Fibroblast of skin of left quadriceps (primary cell): ENCODE results near the gene RGS4.
A peak's percentile ranks its signal among the peaks of the same experiment; 100 is the strongest.

Source experiments
- DNase-seq, 2 experiments: peaks; one replicate each; pipeline ENCODE4 v3.0.0-alpha.2; 2013; ENCODE audit warnings: low read depth in 2 of 2

The RGS4 gene

DNA sequence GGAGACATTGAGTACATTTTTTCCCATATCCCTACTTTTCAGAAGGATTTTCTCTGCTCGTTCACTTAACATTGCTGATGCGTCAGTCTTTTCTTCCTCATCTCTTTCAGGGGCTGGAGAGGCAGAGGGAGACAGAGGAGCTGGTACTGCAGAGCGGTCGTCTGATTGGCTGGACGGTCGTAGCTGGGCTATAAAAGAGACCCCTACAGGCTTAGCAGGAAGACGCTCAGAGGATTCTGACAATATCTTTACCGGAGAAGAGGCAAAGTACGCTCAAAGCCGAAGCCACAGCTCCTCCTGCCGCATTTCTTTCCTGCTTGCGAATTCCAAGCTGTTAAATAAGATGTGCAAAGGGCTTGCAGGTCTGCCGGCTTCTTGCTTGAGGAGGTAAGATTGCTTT, at the start of gene RGS4:
Gene RGS4, plus strand, starts transcription at position 220 of the 400 bp plus-strand sequence. Its CDS starts 124 bp downstream, at position 344.
- peak; percentile 92 for DNase-seq

DNA sequence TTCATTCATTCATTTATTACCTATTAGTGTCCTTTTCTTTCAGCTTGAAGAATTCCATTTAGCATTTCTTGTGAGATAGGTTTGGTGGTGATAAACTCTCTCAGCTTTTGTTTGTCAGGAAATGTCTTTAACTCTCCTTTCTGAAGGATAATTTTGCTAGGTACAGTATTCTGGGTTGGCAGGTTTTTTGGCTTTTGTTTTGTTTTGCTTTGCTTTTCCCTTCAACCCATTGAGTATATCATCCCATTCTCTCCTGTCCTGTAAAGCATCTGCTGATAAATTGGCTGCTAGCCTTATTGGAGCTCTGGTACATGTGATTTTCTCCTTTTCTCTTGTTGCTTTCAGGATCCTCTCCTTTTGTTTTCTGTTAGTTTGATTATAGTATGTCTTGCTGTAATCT, 47.0 kb upstream of the RGS4 start:
- DNase-seq: no peak

DNA sequence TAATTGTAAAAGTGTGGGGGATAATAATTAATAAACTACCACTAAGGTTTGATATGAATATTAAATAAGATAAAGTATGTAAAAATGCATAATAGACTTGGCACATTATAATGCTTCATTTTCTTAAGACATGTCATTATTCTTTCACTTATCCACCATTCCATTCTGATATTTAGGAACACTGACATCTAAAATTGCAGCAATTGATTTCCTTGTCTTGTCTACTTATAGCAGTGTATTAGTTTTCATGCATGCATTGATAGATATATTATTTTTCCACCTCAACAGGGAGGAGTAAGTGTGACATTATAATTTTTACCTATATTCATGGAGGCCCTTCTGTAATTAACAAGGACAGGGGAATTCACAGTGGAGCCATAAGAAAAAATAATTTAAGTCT, 41.6 kb upstream of the RGS4 start:
- DNase-seq: no peak

DNA sequence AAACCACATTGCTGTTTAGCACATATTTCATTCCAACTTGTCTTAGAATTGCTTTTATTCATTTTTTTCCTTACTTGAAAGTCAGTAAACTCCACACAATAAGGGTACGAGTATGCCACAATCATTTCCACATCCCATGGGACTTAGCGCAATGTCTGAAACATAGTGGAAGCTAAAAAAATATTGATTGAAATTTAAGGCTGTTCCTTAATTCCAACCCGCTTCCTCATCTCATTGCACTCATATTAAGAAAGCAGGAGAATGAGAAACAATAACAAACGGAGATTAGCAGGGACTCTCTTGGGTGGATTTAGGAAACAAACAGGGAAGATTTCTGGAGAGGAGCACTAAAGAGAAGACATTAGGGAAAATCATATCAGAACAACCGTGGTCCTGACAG, 39.3 kb upstream of the RGS4 start:
- DNase-seq: no peak

DNA sequence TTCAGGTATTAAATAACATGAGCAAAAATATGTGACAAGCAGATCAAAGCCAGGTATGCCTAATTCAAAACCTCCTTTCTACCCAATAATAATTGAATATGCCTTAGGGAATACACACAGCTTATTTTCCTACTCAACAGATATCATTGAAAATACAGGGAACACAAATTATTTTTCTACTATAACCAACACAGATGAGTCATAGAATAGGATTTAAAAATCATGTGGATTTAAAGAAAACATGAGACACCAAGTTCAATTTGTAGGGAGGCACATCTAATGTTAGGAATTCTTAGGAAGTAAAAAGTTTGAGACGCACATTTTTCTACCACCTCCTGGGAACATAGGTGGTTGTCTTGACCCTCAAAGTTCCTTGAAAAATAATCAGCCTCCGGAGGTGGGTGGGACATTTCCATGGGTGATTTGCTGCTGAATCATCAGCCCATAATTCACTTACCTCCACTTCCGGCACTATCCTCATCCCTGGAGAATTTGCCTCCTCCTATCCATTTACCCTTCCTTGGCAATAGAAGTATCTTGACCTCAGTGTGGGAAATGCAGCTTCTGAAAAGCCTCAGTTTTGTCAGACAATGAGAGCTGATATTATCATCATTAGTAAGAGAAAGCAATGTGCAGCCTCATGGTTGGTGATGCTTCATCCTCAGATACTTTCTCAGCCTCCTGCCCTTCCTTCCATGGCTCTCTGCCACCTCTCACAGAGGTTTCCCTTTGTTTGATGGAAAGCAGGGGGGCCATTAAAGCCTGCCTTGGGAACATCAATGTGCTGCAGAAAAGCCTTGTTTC, 33.5 kb upstream of the RGS4 start:
- DNase-seq: peak; percentile 69 to 73

DNA sequence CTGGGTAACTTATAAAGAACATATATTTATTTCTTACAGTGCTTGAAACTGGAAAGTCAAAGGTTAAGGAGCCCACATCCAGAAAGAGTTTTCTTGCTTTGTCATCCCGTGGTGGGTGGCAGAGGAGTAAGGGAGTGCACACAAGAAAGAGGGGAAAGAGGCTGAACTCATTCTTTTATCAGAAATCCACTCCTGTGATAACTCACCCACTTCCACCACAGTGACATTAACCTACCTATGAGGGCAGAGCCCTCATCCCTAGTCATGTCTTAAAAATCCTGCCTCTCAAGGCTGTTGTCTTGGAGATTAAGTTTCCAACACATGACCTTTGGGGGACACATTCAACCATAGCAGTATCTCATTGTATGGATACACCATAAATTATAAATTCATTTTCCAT, 32.5 kb upstream of the RGS4 start:
- DNase-seq: no peak

DNA sequence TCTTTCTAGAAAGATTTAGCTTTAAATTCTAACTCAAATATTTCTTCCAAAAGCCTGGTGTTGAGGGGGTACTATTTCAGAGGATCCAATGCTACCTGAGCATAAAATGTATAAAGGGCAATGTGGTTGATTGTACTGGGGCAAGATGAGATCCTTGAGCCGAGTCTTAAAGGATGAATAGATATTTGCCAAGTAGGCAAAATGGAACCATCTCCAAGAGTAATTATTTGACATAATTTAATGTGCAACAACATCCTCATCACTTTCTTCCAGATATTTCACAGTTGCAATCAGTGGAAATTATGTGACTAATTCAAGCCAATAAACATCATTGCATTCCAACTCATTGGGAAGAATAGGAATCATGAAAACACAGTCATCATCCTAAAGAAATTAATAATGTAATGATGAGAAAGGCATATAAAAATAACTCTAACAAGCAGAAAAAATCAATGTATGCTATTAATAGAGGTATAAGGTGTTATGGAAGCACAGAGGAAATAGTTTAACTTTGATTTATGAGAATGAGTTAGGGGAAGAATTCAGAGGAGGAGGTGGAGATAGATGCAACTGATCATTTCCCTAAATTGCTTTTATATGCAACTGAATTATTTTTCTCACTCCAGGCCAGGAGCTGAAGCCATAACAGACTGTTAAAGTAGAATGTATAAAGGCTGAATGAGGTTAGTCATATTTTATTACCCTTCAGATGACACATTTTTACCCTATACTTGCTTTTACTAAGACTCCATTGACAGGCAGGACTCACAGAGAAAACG, 30.0 kb upstream of the RGS4 start:
- DNase-seq: no peak

DNA sequence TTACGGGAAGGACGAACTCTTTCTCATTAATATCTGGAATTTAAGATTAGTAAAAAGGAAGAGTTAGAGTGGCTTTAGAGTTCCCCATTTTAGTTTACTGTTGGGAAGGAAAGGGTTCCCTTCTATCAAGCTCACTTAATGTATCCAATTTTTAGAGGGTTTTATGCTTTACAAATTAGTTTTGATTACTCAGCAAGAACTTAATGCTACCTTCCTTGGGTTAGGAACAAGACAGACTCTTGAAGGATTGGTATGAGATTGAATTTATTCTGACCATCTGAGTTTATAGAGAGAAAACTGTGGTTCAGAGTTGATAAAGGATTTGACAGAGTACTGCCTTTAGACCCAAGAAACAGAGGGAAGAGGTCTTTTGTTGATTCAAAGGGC, 29.5 kb upstream of the RGS4 start:
- no peak for DNase-seq

DNA sequence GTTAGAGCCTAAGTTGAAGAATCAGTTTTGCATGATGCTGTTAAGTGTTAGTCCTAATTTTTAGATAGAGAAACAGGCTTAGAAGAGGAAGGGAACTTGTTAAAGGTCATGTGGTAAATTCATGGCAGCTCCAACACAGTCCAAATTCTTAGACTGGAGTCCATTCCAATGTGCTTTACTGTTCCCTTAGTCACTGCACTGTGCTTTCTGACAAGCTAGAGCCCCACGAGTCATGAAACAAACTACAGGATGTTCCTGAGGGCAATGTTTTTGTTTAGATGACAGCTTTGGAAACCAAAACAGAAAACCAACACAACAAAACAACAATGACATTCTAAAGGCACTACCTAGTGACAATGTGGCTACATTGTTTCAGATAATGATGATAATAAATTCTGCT, 23.1 kb upstream of the RGS4 start:
- DNase-seq: no peak

DNA sequence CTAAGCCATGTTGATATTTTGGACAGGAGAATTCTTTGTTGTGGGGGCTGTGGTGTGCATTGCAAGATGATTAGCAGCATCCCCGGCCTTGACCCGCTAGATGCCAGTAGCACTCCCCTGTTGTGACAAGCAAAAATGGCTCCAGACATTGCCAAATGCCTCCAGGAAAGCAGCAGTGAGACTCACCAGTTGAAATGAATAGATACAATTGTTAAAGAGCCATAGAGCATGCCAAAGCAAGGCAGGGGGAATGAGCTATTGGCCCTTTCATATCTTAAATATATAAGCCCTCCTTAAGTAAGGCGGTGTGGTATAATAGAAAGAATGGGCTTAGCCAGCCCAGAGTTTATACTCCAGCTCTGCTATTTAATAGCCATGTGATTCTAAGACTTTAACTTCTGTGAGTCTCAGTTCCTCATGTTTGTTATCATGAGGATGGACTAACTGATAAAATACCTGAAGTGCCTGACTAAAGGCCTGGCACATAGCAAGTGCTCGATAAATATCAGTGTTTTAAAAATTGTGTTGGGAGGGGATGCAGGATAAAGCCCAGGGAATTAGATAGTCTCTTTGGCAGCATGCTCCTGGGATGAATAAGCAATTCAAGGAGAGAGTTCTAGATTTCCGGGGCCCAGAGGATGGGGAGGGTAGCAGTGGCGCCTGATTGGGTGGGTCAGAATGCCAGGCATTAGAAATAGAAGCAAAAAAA, 21.1 kb upstream of the RGS4 start:
- no peak for DNase-seq

DNA sequence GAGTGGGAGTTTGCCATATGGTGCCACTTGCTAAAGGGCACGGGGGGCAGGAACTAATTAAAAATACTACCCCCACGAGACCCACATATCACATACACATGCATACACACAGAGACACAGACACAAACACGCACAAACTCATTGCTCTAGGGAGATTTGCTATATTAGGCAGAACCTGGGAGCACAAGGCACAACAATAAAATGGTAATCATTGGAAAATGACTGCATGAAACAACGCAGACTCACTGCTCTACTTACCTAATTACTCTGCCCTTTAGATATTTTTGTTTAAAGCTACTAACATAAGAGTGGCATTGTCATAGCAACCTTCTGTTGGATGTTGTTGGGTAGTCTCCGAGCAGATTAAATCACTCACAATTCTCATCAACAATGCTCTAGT, 20.3 kb upstream of the RGS4 start:
- no peak for DNase-seq

DNA sequence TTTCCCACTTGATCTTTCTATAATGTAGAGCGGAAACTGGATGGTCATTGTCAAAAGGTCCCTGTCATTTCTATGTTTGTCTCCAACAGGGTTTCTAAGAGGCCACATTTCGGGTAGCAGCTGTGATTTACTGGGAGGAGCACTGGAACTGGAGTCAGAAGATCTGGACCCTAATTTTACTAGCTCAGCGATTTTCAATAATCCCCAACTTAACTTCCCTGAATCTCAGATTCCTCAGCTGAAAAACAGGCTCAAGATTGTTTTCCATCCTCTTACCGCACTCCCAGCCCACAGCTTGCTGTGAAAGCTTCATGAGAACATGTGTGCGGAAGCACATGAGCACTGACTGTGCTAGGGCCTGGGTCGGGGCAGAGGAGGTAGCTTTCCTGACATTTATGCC, 19.9 kb upstream of the RGS4 start:
- DNase-seq: no peak

DNA sequence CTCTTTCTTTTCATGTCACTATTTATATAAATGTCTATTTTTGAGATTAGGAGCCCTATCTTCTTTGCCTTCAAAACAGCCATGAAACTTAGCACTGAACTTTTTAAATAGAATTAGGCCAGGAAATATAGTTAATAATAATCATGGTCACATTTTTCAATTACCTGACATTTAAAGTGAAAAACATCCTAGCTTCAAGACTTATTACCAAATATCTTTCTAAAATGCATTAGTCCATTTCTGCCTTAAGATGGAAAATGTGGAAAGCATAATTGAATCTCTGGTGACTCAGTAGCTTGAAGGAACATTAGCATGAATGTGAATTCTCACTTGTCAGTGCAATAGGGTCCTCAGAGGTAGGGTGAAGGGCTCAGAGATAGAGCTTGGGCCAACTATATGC, 18.7 kb upstream of the RGS4 start:
- DNase-seq: no peak

DNA sequence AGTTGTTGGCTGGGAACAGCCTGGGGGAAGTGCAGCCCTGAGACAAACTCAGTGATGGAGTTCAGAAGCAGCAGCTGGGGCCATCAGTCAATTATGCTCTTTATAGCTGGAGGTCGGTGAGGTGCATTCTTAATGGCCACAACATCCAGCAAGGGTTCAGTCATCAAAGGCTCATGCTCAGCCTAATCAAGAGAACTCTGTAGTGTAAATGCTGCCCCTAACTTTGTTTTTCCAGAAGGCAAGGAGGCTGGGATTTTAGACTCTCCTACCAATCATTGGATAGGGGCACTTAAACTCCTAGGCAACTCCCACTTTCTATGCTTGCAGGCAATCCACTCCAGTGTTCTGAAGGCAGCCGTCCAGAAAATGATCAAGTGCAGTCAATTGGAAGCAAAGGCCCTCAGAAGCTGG, 15.0 kb upstream of the RGS4 start:
- no peak for DNase-seq

DNA sequence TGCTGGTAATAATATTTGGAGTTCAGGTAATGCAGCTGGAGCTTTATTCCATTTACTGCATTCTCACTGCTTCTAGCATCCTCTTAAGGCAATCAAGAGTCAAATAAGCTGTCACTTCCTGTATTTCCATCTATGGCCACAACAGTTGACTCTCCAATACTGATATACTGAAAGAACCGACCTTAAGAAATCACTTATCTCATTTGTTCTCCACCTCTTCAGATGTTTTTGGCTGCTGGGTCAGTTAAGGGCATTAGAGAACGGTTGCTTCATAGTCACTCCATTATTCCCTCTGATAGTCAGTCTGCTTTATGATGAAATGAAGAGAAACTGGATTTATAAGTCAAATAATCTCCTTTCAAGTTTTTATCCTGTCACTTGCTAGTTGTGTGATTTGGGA, 14.2 kb upstream of the RGS4 start:
- no peak for DNase-seq

DNA sequence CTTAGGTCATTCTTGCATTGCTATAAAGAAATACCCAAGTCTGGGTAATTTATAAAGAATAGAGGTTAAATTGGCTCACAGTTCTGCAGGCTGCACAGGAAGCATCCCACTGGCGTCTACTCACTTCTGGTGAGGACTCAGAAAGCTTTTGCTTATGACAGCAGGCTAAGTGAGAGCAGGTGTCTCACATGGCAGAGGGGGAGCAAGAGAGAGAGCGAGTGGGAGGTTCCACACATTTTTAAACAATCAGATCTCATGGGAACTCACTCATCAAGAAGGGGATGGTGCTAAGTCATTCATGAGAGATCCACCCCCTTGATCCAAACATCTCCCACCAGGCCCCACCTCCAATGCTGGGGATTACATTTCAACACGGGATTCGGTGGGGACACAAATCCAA, 13.6 kb upstream of the RGS4 start:
- DNase-seq: no peak

DNA sequence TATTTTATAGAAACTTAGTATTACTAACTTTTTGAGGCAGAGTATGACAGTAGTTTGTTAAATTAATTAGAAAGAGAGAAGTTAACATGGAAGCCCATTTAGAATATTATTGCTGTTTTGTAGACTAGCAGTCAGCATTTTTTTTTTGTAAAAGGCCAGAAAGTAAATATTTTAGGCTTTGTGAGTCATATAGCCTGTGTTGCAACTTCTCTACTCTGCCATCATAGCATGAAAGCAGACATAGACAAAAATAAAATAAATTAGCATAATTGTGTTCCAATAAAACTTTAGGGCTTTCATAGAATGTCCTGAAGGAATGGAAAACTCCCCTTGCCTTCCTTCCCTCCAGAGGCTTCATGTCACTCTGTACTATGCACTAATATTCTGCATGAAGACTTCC, 12.3 kb upstream of the RGS4 start:
- peak; percentile 31 to 32 for DNase-seq

DNA sequence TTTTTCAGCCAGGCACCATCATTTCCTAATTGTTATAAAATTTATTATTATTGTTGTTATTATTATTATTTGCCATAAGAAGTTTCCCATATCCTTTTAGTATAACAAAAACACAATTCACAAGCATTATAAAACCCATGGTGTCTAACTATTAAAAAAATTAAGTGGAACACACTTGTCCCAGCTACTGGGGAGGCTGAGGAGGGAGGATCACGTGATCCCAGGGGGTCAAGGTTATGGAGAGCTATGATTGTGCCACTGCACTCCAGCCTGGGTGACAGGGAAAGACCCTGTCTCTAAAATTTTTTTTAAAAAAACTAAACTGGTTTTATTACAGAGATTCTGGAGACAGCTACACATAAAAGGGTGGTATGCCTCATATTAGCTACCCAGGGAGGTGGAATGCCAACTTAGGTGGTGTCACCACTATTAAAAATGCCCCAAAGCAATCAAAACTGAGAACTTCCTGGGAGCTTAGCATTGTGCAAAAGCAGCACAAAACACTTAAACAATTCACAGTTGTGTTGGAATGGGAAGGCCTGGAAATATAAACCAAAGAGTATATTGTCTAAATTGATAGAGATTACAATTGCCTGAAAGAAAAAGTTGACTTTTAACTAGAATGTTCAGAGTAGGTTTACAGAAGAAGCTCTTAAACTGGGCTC, 8.7 kb upstream of the RGS4 start:
- DNase-seq: no peak

DNA sequence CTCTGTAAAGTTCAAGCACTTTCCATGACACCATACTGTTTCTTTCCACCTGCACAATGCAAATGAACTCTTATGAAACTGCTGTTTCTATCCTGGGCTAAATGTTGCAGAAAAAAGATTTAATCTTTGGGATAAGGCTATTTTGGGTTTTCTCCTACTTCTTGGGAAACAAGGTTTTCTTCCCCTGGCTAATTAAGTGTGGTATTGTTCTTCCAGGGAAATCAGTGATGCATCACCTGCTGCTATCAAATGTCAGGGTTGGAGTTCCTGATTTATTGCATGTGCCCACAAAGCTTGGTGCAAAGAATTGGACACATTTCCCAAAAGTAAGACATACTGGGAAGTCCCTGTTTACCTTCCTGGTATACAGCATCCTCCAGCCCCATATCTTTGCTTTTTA, 6.0 kb upstream of the RGS4 start:
- DNase-seq: no peak

DNA sequence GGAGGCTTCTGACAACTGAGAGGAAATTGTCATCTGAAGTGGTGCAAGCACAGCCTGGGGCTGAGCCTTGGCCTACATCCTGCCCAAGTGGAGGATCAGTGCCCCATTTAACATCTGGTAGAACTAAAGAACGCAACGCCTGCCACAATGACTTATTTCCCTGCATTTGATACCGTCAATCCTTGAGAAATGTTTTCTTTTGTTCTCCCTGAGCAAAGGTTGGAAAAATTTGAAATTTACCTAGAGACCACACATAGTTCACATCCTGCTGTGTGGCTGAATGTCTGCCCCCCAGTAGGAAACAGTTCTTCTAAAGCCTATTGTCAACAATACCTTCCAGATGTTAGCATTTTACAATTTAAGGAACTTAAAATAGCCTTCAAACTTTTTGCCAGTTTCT, 5.6 kb upstream of the RGS4 start:
- DNase-seq: no peak

DNA sequence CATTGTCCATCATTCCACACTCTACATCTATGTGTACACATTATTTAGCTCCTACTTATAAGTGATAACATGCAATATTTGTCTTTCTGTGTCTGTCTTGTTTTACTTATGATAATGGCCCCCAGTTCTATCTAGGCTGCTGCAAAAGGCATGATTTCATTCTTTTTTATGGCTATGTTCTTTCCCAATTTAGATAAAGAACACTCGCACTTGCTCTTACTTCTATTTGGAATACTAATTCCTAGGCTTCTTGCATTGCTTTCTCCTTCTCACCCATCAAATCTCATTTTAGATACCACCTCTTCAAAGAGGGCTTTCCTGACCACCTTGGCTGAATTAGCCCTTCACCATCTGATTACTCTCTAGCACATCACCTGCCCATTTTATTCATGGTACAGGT, 3.0 kb upstream of the RGS4 start:
- DNase-seq: no peak

DNA sequence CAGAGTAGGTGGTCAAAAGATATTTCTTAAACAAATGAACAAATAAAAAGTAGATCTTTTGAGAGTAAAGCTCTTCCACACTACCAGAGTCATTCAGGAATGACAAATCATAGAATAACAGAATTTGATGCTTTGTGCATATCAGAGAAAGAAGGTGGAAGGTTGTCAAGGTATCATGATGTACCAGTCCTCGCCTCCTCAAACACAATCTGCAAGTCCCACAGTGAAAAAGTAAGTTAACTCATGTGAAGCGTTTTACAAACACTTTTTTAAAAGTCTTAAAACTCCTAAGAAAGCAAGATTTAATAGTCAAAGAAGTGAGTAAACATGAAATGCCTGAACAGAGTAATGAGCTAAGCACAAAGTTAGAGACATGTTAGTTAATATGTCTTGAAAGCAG, 2.5 kb upstream of the RGS4 start:
- DNase-seq: no peak
